GM21526 (cell line): Measurements from ENCODE around the gene EIF4E.
"Not testable (repeated sequence)": the region's sequence is repeated elsewhere in the genome, so short reads cannot be mapped to it uniquely, and the experiment has no call there.

ENCODE experiments used
- ATAC-seq: cut with Tn5 transposase; IDR thresholded peaks from one replicate; pipeline ENCODE4 v1.9.1; 2021; ENCODE audit warnings: moderate library complexity; ENCODE audit not compliant: unreplicated experiment, low FRiP score

Gene EIF4E

DNA sequence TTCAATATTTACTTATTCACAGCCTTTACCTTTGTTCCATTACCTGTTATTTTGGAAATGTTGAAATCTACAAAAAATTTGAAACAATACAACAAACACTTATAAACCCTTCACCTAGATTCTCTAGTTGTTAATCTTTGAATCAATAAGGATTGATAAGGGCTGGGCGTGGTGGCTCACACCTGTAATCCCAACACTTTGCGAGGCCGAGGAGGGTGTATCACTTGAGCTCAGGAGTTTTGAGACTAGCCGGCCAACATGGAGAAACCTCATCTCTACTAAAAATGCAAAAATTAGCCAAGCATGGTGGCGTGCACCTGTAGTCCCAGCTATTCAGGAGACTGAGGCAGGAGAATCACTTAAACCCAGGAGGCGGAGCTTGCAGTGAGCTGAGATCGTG is 5.9 kb upstream of the EIF4E start:
- ATAC-seq, result not testable (repeated sequence)

DNA sequence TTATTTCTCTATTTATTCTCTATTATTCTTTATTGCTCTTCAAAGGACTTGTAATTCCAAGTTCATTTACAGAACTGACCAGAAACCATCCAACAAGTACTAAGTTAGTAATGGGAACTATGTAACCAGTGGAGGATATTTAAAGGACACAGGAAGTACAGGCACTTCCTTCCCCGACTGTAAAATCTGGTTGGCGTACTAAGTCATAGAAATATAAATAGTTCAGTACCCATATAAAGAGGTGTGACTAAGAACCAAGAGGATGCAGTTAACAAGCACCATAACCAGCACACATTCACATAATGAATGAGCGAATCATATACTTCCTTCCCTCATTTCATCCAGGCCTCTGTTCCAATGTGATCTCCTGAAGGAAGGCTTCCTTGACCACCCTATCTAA is 3.6 kb upstream of the EIF4E start:
- peak; percentile 18 for ATAC-seq

DNA sequence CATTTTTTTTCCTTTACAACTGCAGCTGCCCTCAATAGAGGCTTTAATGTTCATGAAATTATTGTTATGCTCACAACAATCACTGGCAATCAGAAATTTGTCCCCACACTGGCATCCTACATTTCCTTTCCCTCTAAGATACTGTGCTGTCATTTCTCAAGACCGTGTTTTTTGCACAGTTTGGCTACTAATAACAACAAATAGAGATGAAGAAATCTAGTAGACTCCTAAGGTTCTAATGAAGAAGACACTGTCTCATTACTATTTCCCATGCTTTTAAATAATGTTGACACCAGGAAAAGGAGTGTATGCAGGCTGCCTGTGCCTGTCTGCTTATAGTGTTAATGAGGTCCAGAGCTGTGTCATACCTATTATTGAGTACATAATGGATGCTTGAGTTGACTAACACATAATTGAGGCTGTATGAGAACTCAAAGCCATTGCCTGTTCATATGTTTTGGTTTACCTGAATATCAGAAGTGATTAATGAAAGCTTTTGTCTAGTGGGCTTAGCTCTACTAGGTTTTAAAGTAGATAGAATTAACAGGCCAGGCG is 1.5 kb upstream of the EIF4E start:
- ATAC-seq, result no peak

- peak; percentile 28 for ATAC-seq
These were observed 671 bp upstream of the EIF4E start for GRCh38 chr4:98929341-98930267.

DNA sequence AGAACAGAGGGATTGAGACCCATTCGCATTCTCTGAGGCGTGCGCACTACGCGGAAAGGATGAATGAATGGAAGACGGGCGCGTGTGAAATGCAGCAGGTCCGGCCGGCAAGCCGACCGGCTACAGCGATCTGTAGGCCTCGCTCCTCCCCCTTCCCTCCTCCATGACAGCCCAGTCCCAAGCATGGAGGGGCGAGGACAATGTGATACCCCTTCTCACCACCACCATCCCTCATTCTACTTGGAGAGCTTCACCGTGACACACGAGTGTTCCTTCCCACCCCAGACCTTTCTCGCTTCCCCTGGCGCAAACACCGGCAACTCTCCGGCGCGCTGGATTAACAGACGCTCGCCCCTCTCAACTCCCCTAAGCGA is 815 bp downstream of the EIF4E start:
- peak; percentile 38 for ATAC-seq

DNA sequence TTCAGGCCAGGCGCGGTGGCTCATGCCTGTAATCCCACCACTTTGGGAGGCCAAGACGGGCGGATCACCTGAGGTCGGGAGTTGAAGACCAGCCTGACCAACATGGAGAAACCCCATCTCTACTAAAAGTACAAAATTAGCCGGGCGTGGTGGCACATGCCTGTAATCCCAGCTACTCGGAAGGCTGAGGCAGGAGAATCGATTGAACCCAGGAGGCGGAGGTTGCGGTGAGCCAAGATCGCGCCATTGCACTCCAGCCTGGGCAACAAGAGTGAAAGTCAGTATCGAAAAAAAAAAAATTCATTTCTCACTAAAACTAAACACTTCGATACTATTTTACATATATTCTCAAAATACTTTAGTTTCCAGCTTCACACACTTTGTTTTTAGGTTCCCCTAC is 2.7 kb downstream of the EIF4E start:
- ATAC-seq, result not testable (repeated sequence)

GRCh38 chr4:98921292-98921691 is 7.6 kb downstream of the EIF4E start:
- ATAC-seq, result no peak

- ATAC-seq, result no peak
These were observed 8.9 kb downstream of the EIF4E start for GRCh38 chr4:98919996-98920395.

- not testable (repeated sequence) for ATAC-seq
These were observed 18.2 kb downstream of the EIF4E start for GRCh38 chr4:98910728-98911127.

DNA sequence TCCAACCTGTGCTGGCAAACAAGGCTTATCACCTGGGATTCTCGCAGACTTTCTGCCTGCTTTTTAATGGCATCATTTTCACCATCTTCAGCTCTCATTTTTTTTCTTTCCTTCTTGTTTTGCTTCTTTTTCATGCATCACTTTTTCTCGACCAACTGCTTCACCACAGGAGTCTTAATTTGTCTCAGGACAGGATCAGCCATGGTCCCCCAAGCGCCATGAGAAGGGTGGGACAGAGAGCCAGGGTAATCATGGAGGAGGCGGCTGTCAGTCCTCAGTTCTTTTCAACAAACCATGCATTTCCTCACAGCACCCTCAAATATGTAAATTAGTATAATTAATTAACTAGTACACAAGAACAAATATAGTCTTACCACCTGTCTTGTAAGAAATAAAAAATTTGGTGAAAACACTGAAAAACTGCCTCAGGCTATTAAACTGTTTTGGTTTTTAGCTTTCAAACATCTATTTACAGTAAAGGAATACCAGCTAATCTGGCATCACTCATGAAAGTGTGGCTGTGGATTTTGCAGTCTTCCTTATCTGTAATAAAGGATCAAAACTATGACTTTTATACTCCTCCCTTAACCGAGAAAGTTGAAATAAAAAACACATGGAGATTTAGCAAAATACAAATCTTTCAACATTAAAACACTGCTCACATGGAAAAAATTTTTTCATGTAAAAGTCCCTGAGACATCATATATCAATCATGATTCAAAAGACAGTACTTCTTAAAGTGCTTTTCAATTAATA is 19.1 kb downstream of the EIF4E start:
- no peak for ATAC-seq

- ATAC-seq, result no peak
These were observed 20.1 kb downstream of the EIF4E start for GRCh38 chr4:98908703-98909262.

- no peak for ATAC-seq
These were observed 20.8 kb downstream of the EIF4E start for GRCh38 chr4:98908182-98908581.

GRCh38 chr4:98905839-98906238 is 23.1 kb downstream of the EIF4E start:
- ATAC-seq, result no peak

- no peak for ATAC-seq
These were observed 23.6 kb downstream of the EIF4E start for GRCh38 chr4:98905297-98905696.

DNA sequence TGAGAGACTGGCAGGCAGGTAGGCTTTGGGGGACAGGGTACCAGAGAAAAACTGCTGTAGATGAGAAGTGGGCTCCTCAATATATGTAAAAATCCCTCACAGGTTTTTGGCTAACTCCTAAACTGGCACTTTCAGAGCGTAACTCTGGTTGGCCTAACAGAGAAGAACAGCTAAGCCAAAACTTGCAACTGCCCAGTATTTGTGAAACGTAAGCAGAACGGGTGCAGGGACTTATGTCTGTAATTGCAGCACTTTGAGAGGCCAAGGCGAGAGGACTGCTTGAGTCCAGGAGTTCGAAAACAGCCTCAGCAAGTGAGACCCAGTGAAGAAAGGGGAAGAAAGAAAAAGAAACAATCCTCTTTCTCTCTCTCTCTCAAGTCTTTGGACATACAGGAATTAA is 25.0 kb downstream of the EIF4E start:
- ATAC-seq, result no peak

DNA sequence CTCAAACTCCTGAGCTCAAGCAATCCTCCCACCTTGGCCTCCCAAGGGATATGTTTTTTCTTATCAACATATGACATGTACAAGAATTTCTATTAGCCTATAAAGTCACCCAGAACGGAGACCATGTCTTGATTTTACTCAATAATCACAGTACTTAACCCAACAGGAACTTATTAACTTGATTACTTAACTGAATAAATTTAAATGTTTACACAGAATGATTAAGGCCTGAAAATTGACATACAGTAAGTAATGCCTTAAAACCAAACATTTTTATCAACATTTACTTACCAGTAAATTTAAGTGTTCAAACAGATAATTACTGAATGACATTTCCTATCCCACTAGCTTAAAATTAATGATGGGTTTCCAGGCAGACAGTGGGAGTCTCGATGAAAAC is 25.4 kb downstream of the EIF4E start:
- no peak for ATAC-seq

DNA sequence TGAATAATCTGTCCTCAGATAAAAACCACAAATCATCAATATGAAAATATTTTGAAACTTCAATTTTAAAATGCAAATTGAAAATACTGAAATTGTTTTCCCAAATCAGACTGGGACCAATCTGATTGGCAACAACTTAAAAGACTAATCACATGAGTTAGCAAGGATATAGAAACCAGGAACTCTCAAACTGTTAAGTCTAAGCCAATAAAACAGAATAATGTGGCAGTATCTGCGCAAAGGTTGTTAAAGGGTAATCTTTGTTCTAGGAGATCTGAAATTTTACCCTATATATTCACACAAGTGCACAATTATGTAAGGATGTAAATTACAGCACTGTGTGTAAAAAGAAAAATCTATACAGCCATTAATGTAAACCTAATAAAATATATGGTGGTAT is 29.7 kb downstream of the EIF4E start:
- ATAC-seq, result no peak

DNA sequence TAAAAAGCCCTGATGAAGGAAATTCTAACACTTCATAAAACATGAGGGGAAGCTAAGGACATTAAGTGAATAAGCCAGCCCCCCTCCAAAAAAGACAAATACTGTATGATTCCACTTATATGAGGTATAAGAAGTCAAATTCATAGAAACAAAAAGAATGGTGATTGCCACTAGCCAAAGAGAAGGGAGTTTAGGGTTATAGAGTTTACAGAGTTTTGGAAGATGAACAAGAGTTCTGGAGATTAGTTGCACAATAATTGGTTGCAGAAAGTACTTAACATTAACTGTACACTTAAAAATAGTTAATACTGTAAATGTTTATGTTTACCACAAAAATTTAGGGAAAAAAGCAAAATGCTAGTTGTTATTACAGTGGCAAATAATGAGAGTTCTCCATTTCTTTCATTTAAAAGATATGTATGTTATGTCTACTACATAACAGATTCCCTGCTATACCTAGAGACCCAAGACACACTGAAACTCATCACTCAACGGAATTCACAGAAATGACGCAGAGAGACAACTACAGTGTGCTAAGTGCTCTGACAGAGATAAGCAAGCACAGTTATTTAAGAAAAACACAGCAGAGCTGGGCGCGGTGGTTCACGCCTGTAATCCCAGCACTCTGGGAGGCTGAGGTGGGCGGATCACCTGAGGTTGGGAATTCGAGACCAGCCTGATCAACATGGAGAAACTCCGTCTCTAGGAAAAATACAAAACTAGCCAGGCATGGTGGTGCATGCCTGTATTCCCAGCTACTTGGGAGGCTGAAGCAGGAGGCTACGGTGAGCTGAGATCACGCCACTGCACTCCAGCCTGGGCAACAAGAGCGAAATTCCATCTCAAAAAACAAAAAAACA is 37.2 kb downstream of the EIF4E start:
- no peak for ATAC-seq

GRCh38 chr4:98890702-98891455 is 38.1 kb downstream of the EIF4E start:
- no peak for ATAC-seq

GRCh38 chr4:98887145-98887544 is 41.8 kb downstream of the EIF4E start:
- no peak for ATAC-seq
